NCI-H748 treated with DMSO at 0.1 percent for 48 hours (cell line): ENCODE measurements around the gene HPSE2.
"Not testable (repeated sequence)": the region's sequence is repeated elsewhere in the genome, so short reads cannot be mapped to it uniquely, and the experiment has no call there.

Experiments used
- DNase-seq: peaks from one replicate; lab custom pipeline; 2025; lab: John Stamatoyannopoulos, UW

The HPSE2 gene

DNA sequence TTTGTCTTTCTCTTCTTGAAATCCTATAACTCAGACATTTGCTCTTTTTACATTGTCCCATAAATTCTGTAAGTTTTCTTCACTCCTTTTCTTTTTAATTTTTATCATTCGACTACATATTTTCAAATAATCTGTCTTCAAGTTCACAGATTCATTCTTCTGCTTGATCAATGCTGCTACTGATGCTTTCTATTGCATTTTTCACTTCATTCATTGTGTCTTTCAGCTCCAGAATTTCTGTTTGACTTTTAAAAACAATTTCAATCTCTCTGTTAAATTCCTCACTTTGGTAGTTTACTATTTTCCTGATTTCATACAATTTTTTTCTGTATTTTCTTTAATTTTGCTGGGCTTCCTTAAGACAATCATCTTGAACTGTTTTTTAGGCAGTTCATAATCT, 230.4 kb downstream of the HPSE2 start:
- DNase-seq: no peak

DNA sequence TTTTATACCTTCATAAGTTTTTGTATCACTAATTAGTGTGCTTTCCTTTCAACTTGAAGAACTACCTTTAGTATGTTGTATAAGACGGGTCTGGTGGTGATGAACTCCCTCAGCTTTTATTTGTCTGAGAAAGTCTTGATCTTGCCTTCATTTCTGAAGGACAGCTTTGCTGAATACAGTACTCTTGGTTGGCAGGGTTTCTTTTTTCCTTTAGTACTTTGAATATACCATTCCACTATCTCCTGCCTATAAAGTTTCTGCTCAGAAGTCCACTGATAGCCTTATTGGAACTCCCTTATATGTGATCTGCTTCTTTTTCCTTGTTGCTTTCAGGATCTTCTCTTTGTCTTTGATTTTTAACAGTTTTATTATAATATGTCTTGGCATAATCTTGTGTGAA, 230.9 kb downstream of the HPSE2 start:
- no peak for DNase-seq

DNA sequence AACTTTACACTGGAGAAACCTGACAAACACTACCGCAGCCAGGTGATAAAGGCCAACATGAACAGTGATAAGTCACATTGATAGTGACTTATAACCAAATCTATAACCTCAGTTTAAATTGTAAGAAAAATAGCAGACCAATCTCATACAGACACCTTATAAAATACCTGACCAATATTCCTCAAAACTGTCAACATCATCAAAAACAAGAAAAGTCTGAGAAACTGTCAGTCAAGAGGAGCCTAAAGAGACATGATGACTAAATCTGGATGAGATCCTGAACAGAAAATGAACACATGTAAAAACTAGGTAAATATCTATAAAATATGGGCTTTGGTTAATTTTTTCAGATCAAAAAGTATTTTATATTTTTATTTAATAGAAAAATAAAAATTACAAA, 233.3 kb downstream of the HPSE2 start:
- no peak for DNase-seq

DNA sequence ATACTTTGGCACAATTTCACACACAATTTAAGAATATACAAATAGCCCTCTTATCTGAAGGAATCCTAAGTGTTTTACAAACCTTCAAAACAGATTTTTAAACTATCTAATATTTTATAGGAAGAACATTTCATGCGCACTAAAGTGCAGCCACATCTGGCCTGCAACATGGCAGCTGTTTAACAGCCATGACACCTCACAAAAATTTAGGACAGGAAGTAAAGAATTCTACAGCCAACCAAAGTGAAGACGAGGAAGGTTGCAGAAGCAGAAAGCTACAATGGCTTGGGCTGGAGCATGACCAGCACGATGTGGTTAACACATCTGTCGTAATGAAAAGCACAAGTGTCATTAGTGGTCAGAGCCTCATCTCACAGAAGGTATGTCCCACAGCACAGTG, 238.1 kb downstream of the HPSE2 start:
- no peak for DNase-seq

DNA sequence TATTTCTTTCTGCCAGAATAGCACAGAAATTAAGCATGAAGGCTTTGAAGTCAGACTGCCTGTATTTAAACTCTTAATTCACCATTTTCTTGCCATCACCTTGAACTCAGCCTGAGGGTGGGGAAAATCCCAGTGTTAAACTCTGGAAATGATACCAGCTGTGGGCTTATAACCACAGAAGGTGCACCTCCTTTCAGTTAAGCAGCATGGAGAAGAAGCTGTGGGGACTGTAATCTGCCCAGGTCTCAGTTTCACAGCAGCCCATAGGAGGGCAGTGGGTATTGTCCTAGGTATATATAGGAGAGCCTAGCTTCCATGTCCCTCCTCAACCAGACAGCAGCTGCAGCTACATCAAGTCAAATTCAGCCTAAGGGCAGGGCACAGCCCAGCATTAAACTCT, 241.6 kb downstream of the HPSE2 start:
- no peak for DNase-seq

DNA sequence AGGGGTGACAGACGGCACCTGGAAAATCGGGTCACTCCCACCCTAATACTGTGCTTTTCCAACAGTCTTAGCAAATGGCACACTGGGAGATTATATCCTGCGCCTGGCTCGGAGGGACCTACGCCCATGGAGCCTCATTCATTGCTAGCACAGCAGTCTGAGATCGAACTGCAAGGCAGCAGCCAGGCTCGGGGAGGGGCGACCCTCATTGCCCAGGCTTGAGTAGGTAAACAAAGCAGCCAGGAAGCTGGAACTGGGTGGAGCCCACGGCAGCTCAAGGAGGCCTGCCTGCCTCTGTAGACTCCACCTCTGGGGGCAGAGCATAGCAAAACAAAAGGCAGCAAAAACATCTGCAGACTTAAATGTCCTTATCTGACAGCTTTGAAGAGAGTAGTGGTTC, 251.9 kb downstream of the HPSE2 start:
- not testable (repeated sequence) for DNase-seq

DNA sequence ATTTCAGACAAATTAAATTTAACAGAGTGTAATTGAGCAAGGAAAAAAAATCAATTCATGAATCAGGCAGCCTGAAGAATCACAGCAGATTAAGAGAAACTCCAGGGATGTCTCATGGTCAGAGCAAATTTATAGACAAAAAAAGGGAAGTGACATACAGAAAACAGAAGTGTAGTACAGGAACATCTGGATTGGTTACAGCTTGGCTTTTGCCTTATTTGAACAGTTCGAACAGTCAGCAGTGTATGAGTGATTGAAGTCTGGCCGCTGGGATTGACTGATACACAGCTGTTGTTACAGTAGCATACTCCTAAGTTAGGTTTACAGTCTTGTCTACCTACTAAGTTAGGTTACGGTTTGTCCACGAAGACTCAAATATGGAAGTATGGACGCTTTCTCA, 255.3 kb downstream of the HPSE2 start:
- no peak for DNase-seq

DNA sequence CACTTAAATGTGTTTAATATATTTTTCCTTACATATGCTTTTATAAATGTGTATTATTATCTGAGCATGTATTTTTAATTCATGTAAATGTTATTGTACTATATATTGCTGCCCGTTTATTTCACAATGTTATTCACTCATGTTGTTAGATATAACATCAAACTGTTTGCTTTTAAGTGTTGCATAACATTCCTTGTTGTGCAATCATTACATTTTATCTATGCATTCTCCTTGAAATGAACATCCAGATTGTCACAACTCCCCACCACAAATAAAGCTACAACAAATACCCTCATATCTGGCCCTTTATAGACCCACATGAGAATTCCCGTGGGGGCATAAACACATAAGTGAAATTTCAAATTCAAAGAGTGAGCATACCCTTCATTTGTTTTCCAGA, 264.2 kb downstream of the HPSE2 start:
- no peak for DNase-seq

DNA sequence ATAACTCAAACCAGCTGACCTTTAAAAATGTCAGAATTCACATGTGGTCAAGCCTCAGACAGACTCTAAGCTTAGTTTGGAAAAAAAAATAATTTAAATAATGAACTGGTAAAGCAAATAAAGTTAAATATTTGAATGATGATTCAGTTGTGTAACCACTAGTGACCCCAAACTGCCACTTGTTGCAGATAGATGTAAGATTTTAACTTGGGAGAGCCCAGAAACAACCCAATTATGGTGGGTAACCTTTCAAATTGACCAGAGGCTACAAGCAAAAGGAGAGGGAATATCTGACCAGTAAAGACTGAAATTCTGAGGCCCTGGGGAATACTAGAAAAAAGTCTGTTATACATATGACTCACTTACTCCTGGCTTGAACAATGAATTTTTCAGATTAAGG, 268.1 kb downstream of the HPSE2 start:
- DNase-seq: no peak

DNA sequence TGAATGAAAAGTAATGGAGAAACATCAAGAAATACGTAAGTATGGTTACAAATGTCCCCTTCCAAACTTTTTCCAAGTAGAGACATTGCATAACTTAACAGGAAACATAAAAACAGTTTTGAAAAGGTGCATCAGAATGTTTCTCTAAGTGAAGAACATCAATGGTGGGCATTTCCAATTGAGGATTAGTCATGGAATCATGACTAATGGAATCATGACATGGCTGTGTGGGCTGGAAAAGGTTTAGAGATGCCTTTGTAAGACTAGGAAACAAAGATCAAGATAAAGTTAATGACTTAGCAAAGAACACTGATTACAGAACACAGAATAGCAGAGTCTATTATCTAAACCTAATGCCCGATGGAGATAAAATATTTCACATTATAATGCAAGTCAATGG, 272.0 kb downstream of the HPSE2 start:
- no peak for DNase-seq

DNA sequence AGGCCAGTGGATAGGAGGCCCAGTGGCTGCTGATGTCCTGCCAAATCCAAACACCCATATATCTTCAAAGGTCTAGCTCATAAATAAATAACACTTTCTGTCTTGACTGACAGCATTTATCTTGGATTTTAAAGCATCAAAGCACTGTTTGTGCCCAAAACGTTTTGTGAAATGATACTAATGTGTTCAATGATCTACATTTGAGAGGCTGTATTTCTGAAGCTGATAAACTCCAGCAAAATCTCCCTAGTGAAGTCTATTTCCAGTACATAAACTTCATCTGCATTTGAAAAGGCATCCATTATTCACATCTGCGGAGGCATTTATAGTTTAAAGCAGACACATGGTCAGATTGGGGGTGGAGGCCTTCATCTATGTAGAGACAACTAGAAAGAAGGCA, 276.3 kb downstream of the HPSE2 start:
- no peak for DNase-seq

DNA sequence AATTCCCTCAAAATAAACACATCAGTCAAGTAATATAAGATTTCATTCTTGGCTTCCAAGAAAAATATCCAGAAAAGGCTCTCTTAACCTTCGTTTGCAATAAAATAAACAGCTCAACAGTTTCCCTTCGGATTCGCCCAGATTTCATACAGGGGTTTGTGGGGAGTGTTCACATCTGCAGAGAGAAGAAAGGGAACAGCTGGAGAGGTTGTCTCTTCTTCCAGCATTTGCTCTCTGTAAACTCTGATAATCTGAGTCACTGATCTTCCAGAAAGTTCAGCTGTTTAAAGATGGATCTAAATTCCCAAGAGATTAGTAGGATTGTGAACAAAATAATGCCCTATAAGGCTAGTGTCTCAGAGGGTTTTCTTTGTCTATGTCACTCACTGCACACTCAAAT, 277.9 kb downstream of the HPSE2 start:
- DNase-seq: no peak

DNA sequence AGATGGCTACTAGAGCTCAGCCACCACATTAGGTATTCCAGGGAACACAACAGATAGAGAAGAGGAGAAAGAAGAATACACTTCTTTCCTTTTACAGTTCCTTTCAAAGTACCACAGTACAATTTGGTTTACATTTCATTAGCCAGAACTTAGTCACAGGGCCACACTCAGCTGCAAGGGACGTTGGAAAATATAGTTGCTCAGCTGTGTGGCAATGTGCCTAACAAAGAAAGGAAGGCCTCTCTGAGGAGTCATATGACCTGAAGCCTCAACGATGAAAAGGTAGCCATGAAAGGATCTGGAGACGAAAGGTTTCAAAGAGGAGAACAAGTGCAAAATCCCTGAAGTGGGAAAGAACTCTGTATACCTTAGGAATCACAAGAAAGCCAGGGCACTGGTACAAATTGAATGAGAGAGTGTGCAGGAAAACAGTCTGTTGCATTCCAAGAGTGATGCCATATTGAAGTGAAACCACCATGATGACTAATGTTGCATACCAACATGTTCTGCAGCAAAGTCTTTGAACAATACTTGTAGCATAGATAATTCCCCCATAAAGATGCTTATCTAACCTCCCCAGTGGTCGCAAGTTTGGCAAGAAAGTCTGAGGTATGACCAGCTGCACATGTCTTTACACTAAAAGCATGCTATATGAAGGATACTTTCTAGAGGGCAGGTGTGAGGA, 278.9 kb downstream of the HPSE2 start:
- DNase-seq: no peak

DNA sequence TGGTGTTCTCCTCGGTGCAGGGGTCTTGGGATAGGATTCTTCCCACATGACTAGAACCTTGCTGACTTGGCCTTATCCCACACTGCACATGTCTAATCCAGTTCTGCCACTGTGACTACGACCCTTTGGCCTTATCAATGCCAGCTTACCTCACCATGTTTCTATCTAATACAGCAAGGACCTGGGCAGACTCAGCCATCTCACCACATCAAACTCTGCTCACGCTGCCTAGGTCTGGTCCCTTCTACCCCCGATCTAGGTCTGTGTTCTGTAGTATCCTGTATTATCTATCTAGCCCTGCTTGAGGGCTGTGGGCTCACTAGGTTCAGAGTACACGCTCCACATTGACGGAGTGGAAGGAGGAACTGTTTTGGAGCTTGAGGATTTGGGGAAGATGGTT, 282.4 kb downstream of the HPSE2 start:
- DNase-seq: no peak

DNA sequence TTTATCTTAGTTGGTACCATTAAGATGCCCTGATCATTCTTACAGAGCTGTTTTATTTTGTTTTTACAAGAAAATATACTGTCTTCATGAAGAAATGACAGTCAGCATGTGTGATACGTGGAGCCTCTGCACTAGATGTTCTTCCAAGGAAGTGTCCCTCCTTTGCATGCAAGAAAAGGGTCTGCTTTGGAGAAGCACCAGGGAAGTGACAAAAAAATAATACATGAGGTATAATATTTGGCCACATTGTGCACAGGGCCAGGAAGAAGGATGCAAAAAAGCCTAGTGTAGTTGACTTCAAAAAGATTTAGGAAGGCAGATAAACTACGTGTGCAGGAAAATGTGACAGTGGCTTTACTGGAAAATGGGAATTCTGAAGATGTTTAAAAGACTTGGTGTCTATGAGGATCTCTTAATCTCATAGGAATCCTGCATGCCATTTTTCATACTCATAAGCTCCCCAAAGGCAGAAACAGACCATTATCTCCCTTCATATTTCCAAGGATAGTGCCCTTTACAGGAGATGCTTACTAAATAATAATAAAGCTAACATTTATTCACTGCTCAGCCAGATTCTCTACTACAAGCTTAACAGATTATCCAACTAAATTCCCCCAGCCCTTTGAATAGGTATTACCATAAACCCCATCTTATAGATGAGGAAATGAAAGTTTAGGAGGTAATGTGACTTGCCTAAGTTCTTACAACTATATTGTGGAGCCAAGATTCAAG, 284.2 kb downstream of the HPSE2 start:
- DNase-seq: no peak

DNA sequence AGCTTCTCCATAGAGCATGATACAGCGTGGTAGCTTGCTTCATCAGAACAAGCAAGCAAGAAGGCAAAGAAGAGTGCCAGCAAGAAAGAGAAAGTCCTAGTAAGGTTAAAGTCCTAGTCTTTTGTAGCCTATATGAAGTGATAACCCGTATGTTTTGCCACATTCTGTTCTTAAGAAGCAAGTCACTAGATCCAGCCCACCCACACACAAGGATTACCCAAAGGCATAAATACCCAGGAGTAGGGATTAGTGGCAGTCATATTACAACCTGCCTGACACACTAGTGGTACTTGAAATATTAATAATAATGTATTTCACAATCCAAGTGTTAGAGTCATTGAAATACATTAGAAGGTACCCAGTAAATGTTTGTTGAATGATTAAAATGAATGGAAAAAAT, 285.5 kb downstream of the HPSE2 start:
- no peak for DNase-seq

DNA sequence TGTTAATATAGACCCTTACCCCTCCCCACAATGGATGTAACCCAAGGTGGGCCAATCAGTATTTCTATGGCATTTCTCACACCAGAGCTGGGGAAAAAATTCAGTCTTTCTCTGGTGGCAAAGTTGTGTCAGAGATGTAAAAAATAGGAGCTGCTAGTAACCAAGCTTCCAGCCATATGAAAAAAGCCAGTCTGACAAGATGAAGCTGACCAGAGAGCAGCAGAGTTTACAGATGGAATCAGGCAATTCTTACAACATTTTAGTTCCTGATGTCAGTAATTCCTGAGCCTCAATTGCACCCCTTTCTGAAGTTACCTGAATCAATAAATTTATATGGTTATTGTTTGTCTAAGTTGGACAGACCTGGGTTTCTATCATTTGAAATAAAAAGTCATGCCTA, 286.3 kb downstream of the HPSE2 start:
- no peak for DNase-seq

DNA sequence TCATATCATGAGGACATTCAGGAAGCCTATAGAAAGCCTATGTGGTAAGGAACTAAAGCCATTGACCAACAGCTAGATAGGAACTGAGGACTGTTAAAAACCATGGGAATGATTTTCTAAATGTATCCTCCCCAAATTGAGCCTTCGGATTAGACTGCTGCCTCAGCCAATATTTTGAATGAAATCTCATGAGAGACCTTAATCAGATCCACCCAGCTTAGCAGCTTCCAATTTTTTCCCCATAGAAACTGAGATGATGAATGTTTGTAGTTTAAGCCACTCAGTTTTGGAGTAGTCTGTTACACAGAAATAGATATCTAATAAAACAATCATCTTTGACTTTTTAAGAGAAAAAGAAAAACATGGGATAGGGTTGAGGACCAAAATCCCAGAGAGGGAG, 292.0 kb downstream of the HPSE2 start:
- no peak for DNase-seq

DNA sequence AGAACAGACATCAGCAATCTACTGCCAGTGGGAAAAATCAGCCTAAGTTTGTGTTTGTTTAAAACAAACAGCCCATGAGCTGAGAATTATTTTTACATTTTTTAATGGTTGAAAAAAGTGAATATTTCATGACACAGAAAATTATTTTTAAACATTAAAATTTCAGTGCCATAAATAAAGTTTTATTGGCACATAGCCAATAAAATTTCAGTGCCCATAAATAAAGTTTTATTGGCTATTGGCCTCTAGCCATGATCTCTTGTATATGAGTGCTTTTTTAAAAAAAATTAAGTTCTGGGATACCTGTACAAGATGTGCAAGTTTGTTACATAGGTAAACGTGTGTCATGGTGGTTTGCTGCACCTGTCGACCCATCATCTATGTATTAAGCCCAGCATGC, 305.9 kb downstream of the HPSE2 start:
- DNase-seq: no peak

DNA sequence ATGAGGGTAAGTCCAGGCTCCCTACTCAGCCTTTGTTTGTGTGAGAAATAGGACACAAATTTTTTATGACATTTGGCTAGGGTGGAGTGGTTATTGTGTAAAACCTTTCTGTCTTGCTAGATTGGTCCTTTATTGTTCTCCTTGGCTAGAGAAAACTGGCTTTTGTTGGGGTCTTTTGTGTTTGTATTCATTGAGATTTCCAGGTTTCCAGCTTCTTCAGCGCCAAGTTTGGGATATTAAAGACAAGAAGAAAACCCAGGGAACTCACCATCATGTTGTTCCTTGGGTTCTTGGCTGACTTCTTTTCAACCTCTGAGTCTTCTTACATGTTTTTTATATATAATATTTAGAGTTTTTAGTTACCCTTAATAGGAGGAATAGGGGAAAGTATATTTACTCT, 310.0 kb downstream of the HPSE2 start:
- no peak for DNase-seq

DNA sequence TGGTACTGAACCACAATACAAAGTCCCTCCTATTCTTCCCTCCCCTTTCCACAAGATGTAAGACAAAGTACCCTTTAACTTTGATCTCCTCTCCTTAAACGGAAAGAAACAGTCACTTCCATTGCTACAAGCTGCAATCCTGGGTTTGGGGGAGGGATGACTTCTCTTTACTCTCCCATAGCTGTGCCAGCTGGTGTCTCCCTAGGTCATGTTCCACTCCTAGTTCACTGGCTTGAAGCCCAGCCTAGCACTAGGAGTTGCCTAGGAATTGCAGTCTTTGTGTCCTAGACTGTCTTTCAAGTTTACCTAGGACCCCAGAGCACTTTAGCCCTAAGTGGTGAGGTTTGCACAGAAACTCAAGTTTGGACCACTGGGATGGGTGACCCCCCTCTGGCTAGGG, 311.1 kb downstream of the HPSE2 start:
- no peak for DNase-seq

DNA sequence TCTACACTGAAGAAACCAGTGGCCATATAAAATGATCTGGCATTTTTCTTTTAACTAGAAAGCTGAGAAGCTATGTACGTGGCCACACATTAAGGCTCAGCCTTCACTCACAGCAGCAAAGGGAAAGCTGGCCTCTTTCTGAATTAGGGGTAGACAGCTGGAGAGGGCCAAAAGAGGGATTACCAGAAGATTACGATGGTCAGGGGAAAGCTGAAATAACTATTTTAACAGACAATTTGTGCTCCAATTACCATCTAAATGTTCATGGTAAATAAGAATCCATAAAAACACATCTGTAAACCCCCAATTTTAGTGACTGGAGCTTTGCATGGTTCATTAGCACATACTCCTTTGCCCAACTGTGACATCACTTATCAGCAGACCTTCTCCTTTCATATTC, 314.3 kb downstream of the HPSE2 start:
- DNase-seq: no peak

DNA sequence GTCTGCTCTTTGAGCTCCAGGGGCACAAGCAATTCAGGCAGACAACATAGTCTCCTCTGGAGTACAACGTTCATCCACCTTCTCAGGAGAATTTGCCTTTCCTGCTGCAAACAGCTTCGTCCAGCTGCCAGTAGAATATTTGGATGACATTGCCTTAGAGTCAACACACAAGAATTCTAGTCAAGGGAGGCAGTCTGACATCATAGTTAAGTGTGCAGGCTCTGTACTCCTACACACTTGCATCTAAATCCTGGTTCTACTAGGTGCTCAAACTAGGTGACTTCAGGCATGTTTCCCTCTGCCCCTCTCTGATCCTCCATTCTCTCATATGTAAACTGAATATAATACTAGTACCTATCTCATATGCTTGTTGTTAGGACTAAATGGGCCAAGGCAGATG, 314.8 kb downstream of the HPSE2 start:
- no peak for DNase-seq

DNA sequence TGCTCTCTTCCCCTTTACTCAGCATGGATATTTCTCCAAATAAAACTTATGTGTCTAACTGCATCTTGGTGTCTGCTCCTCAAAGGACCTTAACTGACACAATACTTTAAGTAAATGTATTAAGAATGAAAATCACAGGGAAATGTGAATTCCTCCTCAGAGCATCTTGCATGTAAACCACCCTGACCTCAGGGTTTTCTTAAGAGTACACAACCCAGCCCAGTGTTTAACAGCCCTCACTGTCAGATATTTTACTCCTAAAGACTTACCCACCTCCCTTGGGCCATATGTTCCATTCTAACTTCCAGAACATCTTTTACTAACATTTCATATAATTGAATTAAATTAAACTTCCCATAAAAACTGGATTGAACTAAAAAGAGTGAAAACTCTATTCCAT, 315.3 kb downstream of the HPSE2 start:
- DNase-seq: no peak
